ENCODE measurements around the gene MTA3.

MTA3 gene

GRCh38 chr2:42658306-42658705 lies 89.9 kb downstream of the MTA3 start:
- in situ Hi-C loops (cut with MboI; ENCODE audit: low sequenced_read_pairs) = no loop called here

- in situ Hi-C loops (cut with MboI; ENCODE audit: low sequenced_read_pairs) = no loop called here
Observed at GRCh38 chr2:42659609-42660008, 91.2 kb downstream of the MTA3 start.

GRCh38 chr2:42663106-42663780 lies 94.8 kb downstream of the MTA3 start:
- in situ Hi-C loops (cut with MboI; ENCODE audit: low sequenced_read_pairs) = no loop called here

GRCh38 chr2:42663828-42664227 lies 95.4 kb downstream of the MTA3 start:
- in situ Hi-C loops (cut with MboI; ENCODE audit: low sequenced_read_pairs) = no loop called here

GRCh38 chr2:42673989-42674579 lies 105.7 kb downstream of the MTA3 start:
- in situ Hi-C loops (cut with MboI; ENCODE audit: low sequenced_read_pairs) = no loop called here

GRCh38 chr2:42675815-42676214 lies 107.4 kb downstream of the MTA3 start:
- in situ Hi-C loops (cut with MboI; ENCODE audit: low sequenced_read_pairs) = no loop called here

- in situ Hi-C loops (cut with MboI; ENCODE audit: low sequenced_read_pairs) = no loop called here
Observed at GRCh38 chr2:42685303-42685702, 116.9 kb downstream of the MTA3 start.

GRCh38 chr2:42693013-42693615 lies 124.7 kb downstream of the MTA3 start:
- in situ Hi-C loops (cut with MboI; ENCODE audit: low sequenced_read_pairs) = no loop called here

GRCh38 chr2:42693688-42694479 lies 125.5 kb downstream of the MTA3 start:
- in situ Hi-C loops (cut with MboI; ENCODE audit: low sequenced_read_pairs) = no loop called here

GRCh38 chr2:42696987-42697386 lies 128.6 kb downstream of the MTA3 start:
- in situ Hi-C loops (cut with MboI; ENCODE audit: low sequenced_read_pairs) = no loop called here

GRCh38 chr2:42698940-42699339 lies 130.5 kb downstream of the MTA3 start:
- in situ Hi-C loops (cut with MboI; ENCODE audit: low sequenced_read_pairs) = no loop called here

GRCh38 chr2:42706836-42707235 lies 138.4 kb downstream of the MTA3 start:
- in situ Hi-C loops (cut with MboI; ENCODE audit: low sequenced_read_pairs) = no loop called here

- in situ Hi-C loops (cut with MboI; ENCODE audit: low sequenced_read_pairs) = no loop called here
Observed at GRCh38 chr2:42708179-42708578, 139.7 kb downstream of the MTA3 start.

- in situ Hi-C loops (cut with MboI; ENCODE audit: low sequenced_read_pairs) = no loop called here
Observed at GRCh38 chr2:42711896-42712295, 143.5 kb downstream of the MTA3 start.

GRCh38 chr2:42712934-42713333 lies 144.5 kb downstream of the MTA3 start:
- in situ Hi-C loops (cut with MboI; ENCODE audit: low sequenced_read_pairs) = no loop called here

GRCh38 chr2:42713920-42714319 lies 145.5 kb downstream of the MTA3 start:
- in situ Hi-C loops (cut with MboI; ENCODE audit: low sequenced_read_pairs) = no loop called here

GRCh38 chr2:42714686-42715085 lies 146.3 kb downstream of the MTA3 start:
- in situ Hi-C loops (cut with MboI; ENCODE audit: low sequenced_read_pairs) = no loop called here

GRCh38 chr2:42721898-42722297 lies 153.5 kb downstream of the MTA3 start:
- in situ Hi-C loops (cut with MboI; ENCODE audit: low sequenced_read_pairs) = no loop called here

- in situ Hi-C loops (cut with MboI; ENCODE audit: low sequenced_read_pairs) = no loop called here
Observed at GRCh38 chr2:42722320-42723190, 154.1 kb downstream of the MTA3 start.

- in situ Hi-C loops (cut with MboI; ENCODE audit: low sequenced_read_pairs) = no loop called here
Observed at GRCh38 chr2:42723465-42723864, 155.0 kb downstream of the MTA3 start.

GRCh38 chr2:42724886-42725285 lies 156.5 kb downstream of the MTA3 start:
- in situ Hi-C loops (cut with MboI; ENCODE audit: low sequenced_read_pairs) = no loop called here
